CD14-positive monocyte (primary cell): ENCODE data around the gene C5orf63. TPM values are rescaled to one million over a fixed set of nuclear protein-coding genes. Genes with fewer than 3 reads are reported as not detected.
"Not testable (repeated sequence)": the region's sequence is repeated elsewhere in the genome, so short reads cannot be mapped to it uniquely, and the experiment has no call there.

Source experiments
- DNase-seq, 3 donors: peaks; one replicate each; pipeline ENCODE4 v3.0.0-alpha.2; 2011 to 2022
- H2AFZ ChIP-seq: 2 replicates; pipeline ENCODE4 v1.6.0; 2012; ENCODE audit warnings: mild to moderate bottlenecking, low read depth, low read length, inconsistent platforms; ENCODE audit not compliant: insufficient read depth, poor library complexity, severe bottlenecking
- H3K27ac ChIP-seq, 2 donors: 1 replicate in 1 of 2; 2 replicates in 1 of 2; pipeline ENCODE4 v1.5.1; 2012 to 2013; ENCODE audit warnings: low read length in 2 of 2, control low read depth in 1 of 2, inconsistent platforms in 1 of 2, low read depth in 1 of 2, mild to moderate bottlenecking in 1 of 2
- H3K27me3 ChIP-seq, 2 donors: one replicate each; pipeline versions ENCODE4 v1.6.0 to v1.6.1; 2011 to 2013; ENCODE audit warnings: low read length in 2 of 2; ENCODE audit not compliant: control insufficient read depth in 2 of 2, insufficient read depth in 2 of 2
- H3K36me3 ChIP-seq, 2 donors: replicated peaks in 1 of 2; 1 replicate in 1 of 2; 2 replicates in 1 of 2; pipeline versions ENCODE4 v1.5.1 to v1.6.1; 2012 to 2013; ENCODE audit warnings: low read length in 2 of 2, control low read depth in 1 of 2, inconsistent platforms in 1 of 2, mild to moderate bottlenecking in 1 of 2; ENCODE audit not compliant: insufficient read depth in 2 of 2, control insufficient read depth in 1 of 2
- H3K4me1 ChIP-seq, 2 donors: 1 replicate in 1 of 2; 2 replicates in 1 of 2; pipeline versions ENCODE4 v1.5.1 to v1.6.1; 2012 to 2013; ENCODE audit warnings: low read length in 2 of 2, control low read depth in 1 of 2, inconsistent platforms in 1 of 2, mild to moderate bottlenecking in 1 of 2, moderate library complexity in 1 of 2; ENCODE audit not compliant: insufficient read depth in 2 of 2, control insufficient read depth in 1 of 2
- H3K4me2 ChIP-seq: replicated peaks from 2 replicates; pipeline ENCODE3; 2012; ENCODE audit warnings: low read length, moderate library complexity, mild to moderate bottlenecking; ENCODE audit not compliant: poor library complexity, severe bottlenecking; ENCODE audit errors: extremely low read depth
- H3K4me3 ChIP-seq, 3 experiments: fragments of 200-600 bp in 1 of 3; sonication (generic) in 1 of 3; replicated peaks in 1 of 3; 1 replicate in 2 of 3; 2 replicates in 1 of 3; pipeline ENCODE4 v1.5.1; 2011 to 2013; ENCODE audit warnings: low read length in 3 of 3, mild to moderate bottlenecking in 3 of 3, control low read depth in 2 of 3, low read depth in 2 of 3, inconsistent platforms in 1 of 3, moderate library complexity in 1 of 3
- H3K79me2 ChIP-seq: 2 replicates; pipeline ENCODE4 v1.6.0; 2012; ENCODE audit warnings: mild to moderate bottlenecking, control low read depth, inconsistent platforms, low read length, moderate library complexity; ENCODE audit not compliant: insufficient read depth
- H3K9ac ChIP-seq: 2 replicates; pipeline ENCODE4 v1.6.0; 2017; ENCODE audit warnings: low read length, mild to moderate bottlenecking; ENCODE audit not compliant: insufficient read depth, poor library complexity, severe bottlenecking
- H3K9me3 ChIP-seq, 2 donors: replicated peaks in 1 of 2; 1 replicate in 1 of 2; 2 replicates in 1 of 2; pipeline versions ENCODE4 v1.5.1 to v1.6.1; 2012 to 2013; ENCODE audit warnings: low read length in 2 of 2, control low read depth in 1 of 2; ENCODE audit not compliant: control insufficient read depth in 1 of 2, insufficient read depth in 1 of 2
- H4K20me1 ChIP-seq: 2 replicates; pipeline ENCODE4 v1.6.0; 2012; ENCODE audit warnings: mild to moderate bottlenecking, low read length, control low read depth, moderate library complexity; ENCODE audit not compliant: insufficient read depth
- H3K27ac Mint-ChIP-seq, 7 donors: one replicate each; pipeline ENCODE4 v1.8.0; 2020; ENCODE audit warnings: mild to moderate bottlenecking in 7 of 7, mixed read lengths in 7 of 7, moderate library complexity in 6 of 7, inconsistent platforms in 2 of 7
- H3K27me3 Mint-ChIP-seq, 3 donors: one replicate each; pipeline ENCODE4 v1.8.0; 2021 to 2022; ENCODE audit warnings: low read depth in 3 of 3, mild to moderate bottlenecking in 3 of 3, mixed read lengths in 3 of 3, moderate library complexity in 3 of 3, inconsistent platforms in 1 of 3
- H3K36me3 Mint-ChIP-seq, 2 donors: one replicate each; pipeline ENCODE4 v1.8.0; 2020; ENCODE audit warnings: mixed read lengths in 2 of 2, inconsistent platforms in 1 of 2, mild to moderate bottlenecking in 1 of 2
- H3K4me1 Mint-ChIP-seq: one replicate; pipeline ENCODE4 v1.8.0; 2020; ENCODE audit warnings: mild to moderate bottlenecking, mixed read lengths
- H3K4me3 Mint-ChIP-seq, 2 donors: one replicate each; pipeline ENCODE4 v1.8.0; 2020; ENCODE audit warnings: mild to moderate bottlenecking in 2 of 2, mixed read lengths in 2 of 2, moderate library complexity in 1 of 2
- H3K9me3 Mint-ChIP-seq, 7 donors: one replicate each; pipeline ENCODE4 v1.8.0; 2020 to 2022; ENCODE audit warnings: mixed read lengths in 7 of 7, mild to moderate bottlenecking in 6 of 7, moderate library complexity in 6 of 7, inconsistent platforms in 2 of 7
- CTCF ChIP-seq: fragments of 200-600 bp; IDR thresholded peaks from one replicate; pipeline ENCODE4 v1.8.0; 2022; ENCODE audit warnings: antibody characterized with exemption, mild to moderate bottlenecking
- WGBS: methylation state at CpG from one replicate; pipeline ENCODE4 v1.1.5; 2013; ENCODE audit warnings: missing lambda C conversion rate; ENCODE audit not compliant: insufficient coverage; 5-methylcytosine and 5-hydroxymethylcytosine counted together
- intact Hi-C, 2 donors: fragments of 100-400 bp; cut with micrococcal nuclease; formaldehyde crosslinking; loops; one replicate each; pipeline versions ENCODE4 v1.15.0 to v1.15.1; 2023
- polyA plus RNA-seq, 3 donors: library from polyadenylated mRNA; depleted of rRNA in 1 of 3; unstranded in 2 of 3; stranded (reverse) in 1 of 3; fragments of 300-500 nt in 2 of 3; fragments of >200 nt in 1 of 3; fragmentation: Illumina TruSeq in 2 of 3; gene quantifications; 1 replicate in 2 of 3; 2 replicates in 1 of 3; pipeline ENCODE4 v1.2.3, GENCODE V29; 2012 to 2021

C5orf63 gene
- polyA plus RNA-seq, 3 donors = 0.27 to 1.5 TPM; not detected in 1

GRCh38 chr5:127056896-127057295 is 16.4 kb downstream of the C5orf63 start:
- H3K79me2 ChIP-seq = no peaks in the 10 kb centered on the region
- no peak overlapping the region for H3K4me2 ChIP-seq
- no peaks in the 10 kb centered on the region for H3K9me3 ChIP-seq
- whole genome bisulfite sequencing = 0% methylated on average over 1 of the region's 2 CpGs
- no peaks in the 10 kb centered on the region for H3K27me3 ChIP-seq
- no peaks in the 10 kb centered on the region for H3K27me3 Mint-ChIP-seq
- H3K36me3 ChIP-seq = peaks cover 0 to 3% of the 10 kb centered on the region in 2 donors
- H3K27ac Mint-ChIP-seq = no peak overlapping the region
- peaks cover 2 to 6% of the 10 kb centered on the region in 2 donors for H3K36me3 Mint-ChIP-seq
- H3K4me3 Mint-ChIP-seq = no peak overlapping the region
- H3K4me1 Mint-ChIP-seq = peaks cover 17% of the 10 kb centered on the region
- H3K4me1 ChIP-seq = peaks cover 3 to 7% of the 10 kb centered on the region in 2 donors
- H3K9me3 Mint-ChIP-seq = peaks cover 0 to 7% (median 0%) of the 10 kb centered on the region in 7 donors
- H3K27ac ChIP-seq = no peak overlapping the region
- H3K9ac ChIP-seq = no peak overlapping the region
- TF ChIP-seq CTCF = no peak
- intact Hi-C loops = no loop called here
- no peak for DNase-seq
- no peak overlapping the region for H3K4me3 ChIP-seq
- no peak overlapping the region for H2AFZ ChIP-seq
- no peaks in the 10 kb centered on the region for H4K20me1 ChIP-seq

- H3K9me3 Mint-ChIP-seq = peaks cover 0 to 7% (median 0%) of the 10 kb centered on the region in 7 donors
- Histone ChIP-seq H3K4me2 (no peak overlapping the region), H2AFZ (no peak overlapping the region), H3K79me2 (no peaks in the 10 kb centered on the region), H4K20me1 (no peaks in the 10 kb centered on the region), H3K4me1 (peaks cover 3 to 7% of the 10 kb centered on the region in 2 donors), H3K36me3 (peaks cover 0 to 3% of the 10 kb centered on the region in 2 donors), H3K9me3 (no peaks in the 10 kb centered on the region), H3K4me3 (no peak overlapping the region), H3K27me3 (no peaks in the 10 kb centered on the region), H3K9ac (no peak overlapping the region), H3K27ac (no peak overlapping the region)
- peak in 1 of 3 donors; percentile 7 for DNase-seq
- peak overlapping the region in 2 of 7 donors; percentile 18 to 42 for H3K27ac Mint-ChIP-seq
- no peaks in the 10 kb centered on the region for H3K27me3 Mint-ChIP-seq
- no peak for TF ChIP-seq CTCF
- no peak overlapping the region for H3K4me3 Mint-ChIP-seq
- peaks cover 17% of the 10 kb centered on the region for H3K4me1 Mint-ChIP-seq
- intact Hi-C loops = no loop called here
- peaks cover 2 to 6% of the 10 kb centered on the region in 2 donors for H3K36me3 Mint-ChIP-seq
- WGBS = 100% methylated on average over 1 of the region's 3 CpGs
Measured at GRCh38 chr5:127055880-127056653, 17.2 kb downstream of the C5orf63 start.

GRCh38 chr5:127053551-127053950 is 19.8 kb downstream of the C5orf63 start:
- H3K9me3 Mint-ChIP-seq, H3K4me3 ChIP-seq, H4K20me1 ChIP-seq, H3K27ac Mint-ChIP-seq, H3K4me3 Mint-ChIP-seq, H3K36me3 ChIP-seq, H3K9me3 ChIP-seq, H3K36me3 Mint-ChIP-seq, H2AFZ ChIP-seq, H3K27me3 ChIP-seq, H3K4me2 ChIP-seq, H3K4me1 ChIP-seq, intact Hi-C loops, H3K27ac ChIP-seq, H3K27me3 Mint-ChIP-seq, DNase-seq, H3K9ac ChIP-seq, H3K79me2 ChIP-seq: not testable (repeated sequence)
- peaks cover 13% of the 10 kb centered on the region for H3K4me1 Mint-ChIP-seq
- WGBS = 100% methylated on average over 3 of the region's 6 CpGs
